ENCODE data around the gene FAM174B. TPM values are rescaled to one million over a fixed set of nuclear protein-coding genes. Genes with fewer than 3 reads are reported as not detected.

The FAM174B gene
- total RNA-seq, 2 experiments from 2014 or later: 3.4 to 3.6 TPM

- Histone ChIP-seq H3K27ac (ENCODE audit: low read depth in 1 of 2, low read length in 2 of 2) (no peak overlapping the region), H3K4me1 (ENCODE audit: insufficient read depth, low read length) (no peaks in the 10 kb centered on the region), H3K27me3 (ENCODE audit: control insufficient read depth in 1 of 2, insufficient read depth in 2 of 2, low read length in 2 of 2) (peaks cover 3 to 4% of the 10 kb centered on the region in 2 experiments), H3K4me3 (ENCODE audit: low read length) (no peak overlapping the region), H3K9me3 (ENCODE audit: control insufficient read depth in 1 of 2, insufficient read depth in 1 of 2, low read length in 2 of 2) (peaks cover 0 to 6% of the 10 kb centered on the region in 2 experiments), H3K36me3 (ENCODE audit: insufficient read depth, low read length) (no peaks in the 10 kb centered on the region)
- Mint-ChIP-seq H3K36me3 (ENCODE audit: low read depth) (no peaks in the 10 kb centered on the region), H3K27ac (no peak overlapping the region), H3K4me1 (ENCODE audit: low read depth) (no peaks in the 10 kb centered on the region), H3K27me3 (peaks cover 24% of the 10 kb centered on the region), H3K4me3 (no peak overlapping the region), H3K9me3 (no peaks in the 10 kb centered on the region)
- DNase-seq (no peak), ATAC-seq (ENCODE audit: poor library complexity) (no peak)
- ChIA-PET POLR2A (no interaction called here), CTCF (no interaction called here)
- TF ChIP-seq, protein P1, sequence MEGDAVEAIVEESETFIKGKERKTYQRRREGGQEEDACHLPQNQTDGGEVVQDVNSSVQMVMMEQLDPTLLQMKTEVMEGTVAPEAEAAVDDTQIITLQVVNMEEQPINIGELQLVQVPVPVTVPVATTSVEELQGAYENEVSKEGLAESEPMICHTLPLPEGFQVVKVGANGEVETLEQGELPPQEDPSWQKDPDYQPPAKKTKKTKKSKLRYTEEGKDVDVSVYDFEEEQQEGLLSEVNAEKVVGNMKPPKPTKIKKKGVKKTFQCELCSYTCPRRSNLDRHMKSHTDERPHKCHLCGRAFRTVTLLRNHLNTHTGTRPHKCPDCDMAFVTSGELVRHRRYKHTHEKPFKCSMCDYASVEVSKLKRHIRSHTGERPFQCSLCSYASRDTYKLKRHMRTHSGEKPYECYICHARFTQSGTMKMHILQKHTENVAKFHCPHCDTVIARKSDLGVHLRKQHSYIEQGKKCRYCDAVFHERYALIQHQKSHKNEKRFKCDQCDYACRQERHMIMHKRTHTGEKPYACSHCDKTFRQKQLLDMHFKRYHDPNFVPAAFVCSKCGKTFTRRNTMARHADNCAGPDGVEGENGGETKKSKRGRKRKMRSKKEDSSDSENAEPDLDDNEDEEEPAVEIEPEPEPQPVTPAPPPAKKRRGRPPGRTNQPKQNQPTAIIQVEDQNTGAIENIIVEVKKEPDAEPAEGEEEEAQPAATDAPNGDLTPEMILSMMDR (IDR thresholded peaks at IDR 0.05): no peak
- intact Hi-C loops (cut with DNase I, micrococcal nuclease): no loop called here
Observed at GRCh38 chr15:92569778-92570177, 85.8 kb downstream of the FAM174B start.

Other genes starting within 250 kb of the FAM174B start
- gene CHD2, start 244.5 kb upstream of the FAM174B start, total RNA-seq: 100 to 1,000 TPM; 615 to 660 TPM

Data from CD4-positive, alpha-beta T cell (primary cell).